PFSK-1 (cell line): ENCODE measurements around the gene TPSD1.

Experiments
- FOXP2 ChIP-seq: optimal IDR thresholded peaks from 2 replicates; pipeline ENCODE3; 2011; ENCODE audit warnings: borderline replicate concordance, control low read depth, inconsistent platforms; ENCODE audit not compliant: insufficient read depth; ENCODE audit errors: extremely low read length, extremely low read depth
- POLR2AphosphoS5 ChIP-seq: IDR thresholded peaks from 2 replicates; pipeline ENCODE4 v1.6.1; 2012; ENCODE audit warnings: low read depth, mild to moderate bottlenecking, control low read depth, low read length, moderate library complexity
- SIN3A ChIP-seq: IDR thresholded peaks from 2 replicates; pipeline ENCODE4 v1.6.1; 2012; ENCODE audit warnings: mild to moderate bottlenecking, low read length, moderate library complexity, borderline replicate concordance; ENCODE audit not compliant: insufficient read depth
- TAF1 ChIP-seq: IDR thresholded peaks from 2 replicates; pipeline ENCODE4 v1.6.1; 2012; ENCODE audit warnings: low read length, control low read depth, borderline replicate concordance; ENCODE audit not compliant: insufficient read depth
- TF ChIP-seq, protein P1 (sequence below), 2 experiments: IDR thresholded peaks; 2 replicates each; pipeline versions ENCODE4 v1.6.1 to v1.8.0; 2011 to 2012; ENCODE audit warnings: low read depth in 2 of 2, low read length in 2 of 2, control low read depth in 1 of 2, inconsistent platforms in 1 of 2, mild to moderate bottlenecking in 1 of 2, moderate library complexity in 1 of 2; ENCODE audit not compliant: insufficient read depth in 1 of 2

TPSD1 gene

DNA sequence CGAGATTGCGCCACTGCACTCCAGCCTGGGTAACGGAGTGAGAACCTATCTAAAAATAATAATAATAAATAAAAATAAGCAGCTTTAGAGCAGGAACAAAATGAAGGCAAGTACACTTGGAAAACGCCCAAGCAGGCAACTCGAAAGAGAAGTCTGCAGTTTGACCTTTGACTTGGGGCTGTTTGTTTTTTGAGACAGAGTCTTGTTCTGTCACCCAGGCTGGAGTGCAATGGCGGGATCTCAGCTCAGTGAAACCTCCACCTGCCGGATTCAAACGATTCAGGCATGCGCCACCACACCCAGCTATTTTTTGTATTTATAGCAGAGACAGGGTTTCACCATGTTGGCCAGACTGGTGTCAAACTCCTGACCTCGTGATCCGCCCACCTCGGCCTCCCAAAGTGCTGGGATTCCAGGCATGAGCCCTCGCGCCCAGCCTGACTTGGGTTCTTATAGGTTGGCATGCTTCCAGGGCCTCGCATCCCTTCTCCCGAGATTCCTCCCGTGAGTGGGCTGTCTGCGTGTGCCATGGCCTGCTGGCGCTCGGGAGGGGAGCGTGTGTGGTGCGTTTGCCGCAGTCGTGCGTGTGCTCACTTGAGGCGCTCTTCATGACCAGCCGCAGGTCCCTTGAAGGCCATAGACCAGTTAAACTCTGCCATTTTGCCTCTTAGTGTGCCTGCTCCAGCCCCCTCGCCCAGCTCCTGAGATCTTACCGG, 35.1 kb downstream of the TPSD1 start:
- TF ChIP-seq SIN3A = no peak
- TF ChIP-seq FOXP2 = no peak
- TF ChIP-seq, protein P1, sequence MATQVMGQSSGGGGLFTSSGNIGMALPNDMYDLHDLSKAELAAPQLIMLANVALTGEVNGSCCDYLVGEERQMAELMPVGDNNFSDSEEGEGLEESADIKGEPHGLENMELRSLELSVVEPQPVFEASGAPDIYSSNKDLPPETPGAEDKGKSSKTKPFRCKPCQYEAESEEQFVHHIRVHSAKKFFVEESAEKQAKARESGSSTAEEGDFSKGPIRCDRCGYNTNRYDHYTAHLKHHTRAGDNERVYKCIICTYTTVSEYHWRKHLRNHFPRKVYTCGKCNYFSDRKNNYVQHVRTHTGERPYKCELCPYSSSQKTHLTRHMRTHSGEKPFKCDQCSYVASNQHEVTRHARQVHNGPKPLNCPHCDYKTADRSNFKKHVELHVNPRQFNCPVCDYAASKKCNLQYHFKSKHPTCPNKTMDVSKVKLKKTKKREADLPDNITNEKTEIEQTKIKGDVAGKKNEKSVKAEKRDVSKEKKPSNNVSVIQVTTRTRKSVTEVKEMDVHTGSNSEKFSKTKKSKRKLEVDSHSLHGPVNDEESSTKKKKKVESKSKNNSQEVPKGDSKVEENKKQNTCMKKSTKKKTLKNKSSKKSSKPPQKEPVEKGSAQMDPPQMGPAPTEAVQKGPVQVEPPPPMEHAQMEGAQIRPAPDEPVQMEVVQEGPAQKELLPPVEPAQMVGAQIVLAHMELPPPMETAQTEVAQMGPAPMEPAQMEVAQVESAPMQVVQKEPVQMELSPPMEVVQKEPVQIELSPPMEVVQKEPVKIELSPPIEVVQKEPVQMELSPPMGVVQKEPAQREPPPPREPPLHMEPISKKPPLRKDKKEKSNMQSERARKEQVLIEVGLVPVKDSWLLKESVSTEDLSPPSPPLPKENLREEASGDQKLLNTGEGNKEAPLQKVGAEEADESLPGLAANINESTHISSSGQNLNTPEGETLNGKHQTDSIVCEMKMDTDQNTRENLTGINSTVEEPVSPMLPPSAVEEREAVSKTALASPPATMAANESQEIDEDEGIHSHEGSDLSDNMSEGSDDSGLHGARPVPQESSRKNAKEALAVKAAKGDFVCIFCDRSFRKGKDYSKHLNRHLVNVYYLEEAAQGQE (IDR thresholded peaks at IDR 0.05; ENCODE audit: insufficient read depth in 1 of 2, low read depth in 2 of 2, low read length in 2 of 2) = no peak
- TF ChIP-seq TAF1 = no peak
- no peak for TF ChIP-seq POLR2AphosphoS5

DNA sequence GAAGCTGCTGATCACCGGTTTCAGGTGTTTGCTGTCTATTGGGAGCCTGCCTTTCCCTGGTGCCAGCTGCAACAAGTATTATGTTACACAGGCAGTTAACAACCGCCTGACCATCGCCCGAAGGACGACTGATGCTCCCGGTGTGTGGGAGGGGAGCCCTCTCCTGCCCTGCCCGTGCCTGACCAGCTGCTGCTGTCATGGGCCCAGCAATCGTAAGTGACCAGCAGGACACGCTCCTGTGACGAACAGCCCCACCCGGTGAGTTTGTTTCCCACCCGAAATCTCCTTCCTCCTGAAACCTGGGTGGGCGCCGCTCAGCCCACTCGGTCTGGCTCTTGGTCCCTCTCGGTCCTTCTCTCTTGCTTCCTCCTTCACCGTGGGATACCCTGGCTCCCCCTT, 35.7 kb downstream of the TPSD1 start:
- TF ChIP-seq TAF1 (no peak), POLR2AphosphoS5 (no peak), FOXP2 (no peak), SIN3A (no peak)
- TF ChIP-seq, protein P1 (IDR thresholded peaks at IDR 0.05; ENCODE audit: insufficient read depth in 1 of 2, low read depth in 2 of 2, low read length in 2 of 2) = no peak

DNA sequence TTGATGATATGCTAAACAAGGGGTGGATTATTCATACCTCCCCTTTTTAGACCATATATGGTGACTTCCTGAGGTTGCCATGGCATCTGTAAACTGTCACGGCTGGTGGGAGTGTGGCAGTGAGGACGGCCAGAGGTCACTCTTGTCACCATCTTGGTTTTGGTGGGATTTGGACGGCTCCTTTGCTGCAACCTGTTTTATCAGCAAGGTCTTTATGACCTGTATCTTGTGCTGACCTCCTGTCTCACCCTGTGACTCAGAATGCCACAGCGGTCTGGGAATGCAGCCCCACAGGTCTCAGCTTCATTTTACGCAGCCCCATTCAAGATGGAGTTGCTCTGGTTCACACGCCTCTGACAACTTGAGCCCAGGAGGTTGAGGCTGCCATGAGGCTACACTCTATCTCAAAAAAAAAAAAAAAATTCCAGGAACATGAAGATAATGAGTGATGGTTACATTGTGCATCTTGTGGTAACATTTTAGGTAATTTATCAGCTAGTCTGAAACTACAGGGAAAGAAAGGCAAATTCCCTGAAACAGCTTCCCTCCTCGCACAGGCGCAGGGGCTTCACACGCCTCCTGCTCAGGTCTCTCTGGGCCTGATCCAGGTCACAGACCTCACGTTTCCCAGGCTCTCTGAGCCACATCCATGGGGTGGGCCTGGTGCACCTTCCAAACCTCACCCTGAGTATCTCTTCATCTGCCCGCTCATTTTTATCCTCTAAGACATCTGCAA, 38.2 kb downstream of the TPSD1 start:
- TF ChIP-seq POLR2AphosphoS5 (no peak), FOXP2 (no peak), TAF1 (no peak), SIN3A (no peak)
- TF ChIP-seq, protein P1 (IDR thresholded peaks at IDR 0.05; ENCODE audit: insufficient read depth in 1 of 2, low read depth in 2 of 2, low read length in 2 of 2) = no peak

DNA sequence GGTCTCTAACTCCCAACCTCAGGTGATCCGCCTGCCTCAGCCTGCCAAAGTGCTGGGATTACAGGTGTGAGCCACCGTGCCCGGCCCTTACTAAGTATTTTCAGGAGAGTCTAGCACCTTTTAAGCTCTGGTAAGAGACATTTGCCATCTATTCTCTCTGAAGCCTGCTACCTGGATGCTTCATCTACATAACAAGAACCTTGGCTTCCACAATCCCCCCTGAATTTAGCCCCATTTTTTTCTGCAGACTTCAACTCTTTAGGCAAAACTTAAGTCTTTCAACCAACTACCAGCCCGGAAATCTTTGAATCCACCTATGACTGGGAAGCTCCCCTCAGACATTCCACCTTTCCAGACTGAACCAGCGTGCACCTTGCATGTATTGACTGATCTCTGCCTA, 39.6 kb downstream of the TPSD1 start:
- TF ChIP-seq TAF1 (no peak), FOXP2 (no peak), SIN3A (no peak), POLR2AphosphoS5 (no peak)
- TF ChIP-seq, protein P1 (IDR thresholded peaks at IDR 0.05; ENCODE audit: insufficient read depth in 1 of 2, low read depth in 2 of 2, low read length in 2 of 2) = no peak
